Activated naive CD8-positive, alpha-beta T cell (primary cell): ENCODE data around the gene SRPX.

ENCODE experiments used
- H3K27ac Mint-ChIP-seq: one replicate; pipeline ENCODE4 v1.8.0; 2021; ENCODE audit warnings: mixed read lengths
- H3K27me3 Mint-ChIP-seq: one replicate; pipeline ENCODE4 v1.8.0; 2021; ENCODE audit warnings: mixed read lengths
- H3K36me3 Mint-ChIP-seq: one replicate; pipeline ENCODE4 v1.8.0; 2021; ENCODE audit warnings: mixed read lengths
- H3K4me1 Mint-ChIP-seq: one replicate; pipeline ENCODE4 v1.8.0; 2021; ENCODE audit warnings: low read depth, mixed read lengths
- H3K4me3 Mint-ChIP-seq: one replicate; pipeline ENCODE4 v1.8.0; 2021; ENCODE audit warnings: mild to moderate bottlenecking, mixed read lengths
- H3K9me3 Mint-ChIP-seq: one replicate; pipeline ENCODE4 v1.8.0; 2021; ENCODE audit warnings: low read depth, mixed read lengths

SRPX gene

DNA sequence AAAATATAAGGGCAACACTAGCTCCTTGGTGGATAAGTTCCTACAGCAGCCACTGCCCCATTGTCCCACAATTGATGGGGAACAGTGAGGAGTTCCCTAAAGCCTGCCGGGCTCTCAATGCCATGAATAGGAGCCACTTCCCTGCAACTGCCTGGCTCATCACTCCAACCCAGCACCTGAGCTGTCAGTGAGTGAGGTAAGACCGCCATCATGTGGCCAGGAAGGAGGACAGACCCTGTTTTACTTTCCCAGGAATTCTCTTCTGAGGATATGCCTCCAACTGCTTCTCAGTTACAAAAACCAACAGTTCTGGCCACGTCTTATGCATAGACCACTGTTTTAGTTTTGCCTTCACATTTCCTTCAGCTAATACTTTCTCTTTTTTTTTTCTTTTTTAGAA lies 45.5 kb downstream of the SRPX start:
- Mint-ChIP-seq H3K4me1 (no peaks in the 10 kb centered on the region), H3K9me3 (no peaks in the 10 kb centered on the region), H3K27ac (no peak overlapping the region), H3K36me3 (no peaks in the 10 kb centered on the region), H3K4me3 (no peak overlapping the region), H3K27me3 (peaks cover 4% of the 10 kb centered on the region)

DNA sequence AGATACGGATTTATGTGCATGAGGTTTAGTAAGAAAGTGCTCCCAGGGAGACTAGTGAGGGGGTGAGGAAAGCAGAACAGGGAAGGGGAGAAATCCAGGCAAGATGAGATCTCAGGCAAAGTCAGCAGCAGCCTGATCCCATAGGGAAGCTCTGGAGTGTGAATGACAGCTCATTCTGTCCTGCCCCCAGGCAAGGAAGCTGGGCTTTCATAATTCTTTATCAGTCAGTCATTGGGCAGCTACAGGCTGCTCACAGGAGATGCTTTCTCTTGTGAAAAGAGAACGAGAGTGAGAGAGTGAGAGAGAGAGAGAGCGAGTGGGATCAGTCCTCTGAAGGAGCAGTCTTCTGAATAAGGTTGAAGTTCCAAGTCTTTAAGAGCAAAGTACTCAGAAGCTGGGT lies 48.1 kb downstream of the SRPX start:
- Mint-ChIP-seq H3K4me3 (no peak overlapping the region), H3K27ac (no peak overlapping the region)

DNA sequence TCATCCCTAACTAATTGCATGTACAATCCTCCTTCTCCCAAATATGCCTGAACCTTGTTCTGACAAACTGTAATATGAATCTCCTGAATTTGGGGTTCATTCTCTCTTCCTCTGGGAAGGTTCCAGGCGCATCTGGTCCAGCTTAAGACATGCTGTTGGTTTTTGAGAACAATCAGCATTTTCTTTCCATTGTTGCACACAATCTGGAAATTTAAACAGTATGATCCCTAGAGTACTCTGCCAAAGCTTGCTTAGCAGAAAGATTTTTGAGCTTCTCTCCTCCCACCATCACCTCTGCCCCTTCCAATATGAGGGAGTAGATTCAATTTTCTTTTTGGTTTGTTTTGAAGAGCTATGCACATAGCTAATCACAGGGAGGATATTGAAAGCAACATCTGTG lies 50.1 kb downstream of the SRPX start:
- H3K4me3 Mint-ChIP-seq = no peak overlapping the region
- H3K9me3 Mint-ChIP-seq = no peaks in the 10 kb centered on the region
- H3K27me3 Mint-ChIP-seq = peaks cover 3% of the 10 kb centered on the region
- no peaks in the 10 kb centered on the region for H3K4me1 Mint-ChIP-seq
- H3K36me3 Mint-ChIP-seq = no peaks in the 10 kb centered on the region
- no peak overlapping the region for H3K27ac Mint-ChIP-seq

More for the DNA sequence above, 48.1 kb downstream of the SRPX start:
- Mint-ChIP-seq H3K27me3 (peaks cover 3% of the 10 kb centered on the region), H3K36me3 (no peaks in the 10 kb centered on the region), H3K9me3 (no peaks in the 10 kb centered on the region), H3K4me1 (no peaks in the 10 kb centered on the region)

DNA sequence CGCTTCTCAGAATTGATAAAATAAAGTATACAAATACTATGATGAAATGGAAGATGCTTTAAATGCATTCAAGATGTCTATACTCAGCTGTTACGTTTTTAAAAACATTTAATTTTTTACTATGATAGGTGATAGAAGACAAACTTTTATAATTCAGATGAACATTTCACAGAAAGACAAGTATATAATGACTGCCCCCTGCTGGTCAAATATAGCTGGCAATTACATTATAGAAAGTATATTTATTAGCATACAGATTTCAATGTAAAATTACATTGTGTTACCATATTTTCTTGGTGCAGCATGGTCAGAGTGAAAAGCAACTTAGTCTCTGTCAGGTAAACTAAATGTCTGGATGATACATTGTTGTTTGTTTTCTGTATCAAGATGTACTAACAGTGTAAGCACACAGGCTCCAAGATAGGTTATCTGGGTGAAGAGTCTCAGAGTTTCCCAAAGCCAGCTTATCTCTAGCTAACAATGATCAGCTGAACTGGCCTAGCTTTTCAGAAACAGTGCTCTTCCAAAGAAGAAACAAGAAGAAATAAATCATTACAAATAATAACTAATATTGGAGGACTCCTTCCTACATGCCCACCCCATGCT lies 54.1 kb downstream of the SRPX start:
- Mint-ChIP-seq H3K27me3 (no peaks in the 10 kb centered on the region), H3K9me3 (no peaks in the 10 kb centered on the region), H3K36me3 (no peaks in the 10 kb centered on the region), H3K27ac (no peak overlapping the region), H3K4me3 (no peak overlapping the region), H3K4me1 (no peaks in the 10 kb centered on the region)

DNA sequence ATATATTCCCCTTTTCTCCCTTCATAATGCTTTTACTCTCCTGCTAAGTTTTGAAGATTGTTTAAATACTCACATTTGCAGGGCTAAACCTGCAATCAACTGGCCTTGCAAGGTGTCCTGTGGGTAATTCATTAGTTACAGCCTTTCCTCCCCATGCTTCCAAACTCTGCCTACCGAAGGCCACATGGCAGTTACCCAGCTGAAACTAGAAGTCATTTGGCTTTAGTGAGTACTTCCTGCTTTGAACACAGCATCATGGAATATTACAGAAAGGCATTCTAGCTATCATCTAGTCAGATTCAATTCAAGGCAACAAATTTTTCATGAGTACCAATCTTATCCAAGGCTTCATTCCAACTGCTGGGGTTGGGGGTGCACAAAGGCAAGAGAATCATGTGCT lies 55.6 kb downstream of the SRPX start:
- Mint-ChIP-seq H3K9me3 (no peaks in the 10 kb centered on the region), H3K4me1 (no peaks in the 10 kb centered on the region), H3K36me3 (no peaks in the 10 kb centered on the region), H3K4me3 (no peak overlapping the region), H3K27ac (no peak overlapping the region), H3K27me3 (no peaks in the 10 kb centered on the region)

DNA sequence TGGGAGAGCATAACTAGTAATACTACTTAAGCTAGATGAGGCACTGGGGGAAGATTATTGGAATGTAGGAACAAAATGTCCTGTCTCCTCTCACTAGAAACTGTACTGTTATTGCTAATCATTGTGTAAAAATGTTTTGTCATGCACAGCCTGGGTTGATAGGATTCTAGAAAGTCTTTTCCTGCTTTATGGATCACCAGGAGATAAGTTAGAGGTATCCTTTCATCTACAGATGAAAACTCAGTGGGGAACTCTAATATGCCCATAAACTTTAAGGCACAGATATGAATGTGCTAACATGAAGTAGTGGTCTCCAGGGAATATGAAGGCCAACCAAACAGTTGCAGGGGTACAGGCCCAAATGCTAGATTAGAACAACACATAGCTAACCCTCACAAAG lies 57.5 kb downstream of the SRPX start:
- H3K9me3 Mint-ChIP-seq = no peaks in the 10 kb centered on the region
- H3K4me3 Mint-ChIP-seq = no peak overlapping the region
- no peak overlapping the region for H3K27ac Mint-ChIP-seq
- no peaks in the 10 kb centered on the region for H3K27me3 Mint-ChIP-seq
- no peaks in the 10 kb centered on the region for H3K36me3 Mint-ChIP-seq
- no peaks in the 10 kb centered on the region for H3K4me1 Mint-ChIP-seq

DNA sequence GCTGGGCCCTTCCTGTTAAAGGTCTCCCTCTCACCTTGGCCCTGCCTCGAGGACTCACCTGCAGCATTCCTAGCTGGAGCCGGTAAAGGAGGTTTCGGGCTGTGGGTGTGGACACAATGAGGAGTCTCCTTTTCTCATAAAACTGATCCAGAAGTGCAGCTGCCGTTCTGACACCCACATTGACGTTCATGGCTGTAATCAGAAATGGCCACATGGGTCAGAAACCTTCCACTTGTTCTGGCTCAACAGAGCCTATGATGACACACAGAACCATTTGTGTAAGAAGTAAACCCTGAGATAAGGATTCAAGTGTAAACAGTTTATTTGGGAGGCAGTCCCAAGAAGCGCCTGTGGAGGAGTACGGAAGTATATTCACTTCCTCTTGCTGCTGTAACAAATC lies 63.8 kb downstream of the SRPX start:
- Mint-ChIP-seq H3K27me3 (no peaks in the 10 kb centered on the region), H3K36me3 (no peaks in the 10 kb centered on the region), H3K9me3 (no peaks in the 10 kb centered on the region), H3K4me1 (no peaks in the 10 kb centered on the region), H3K4me3 (no peak overlapping the region), H3K27ac (no peak overlapping the region)

DNA sequence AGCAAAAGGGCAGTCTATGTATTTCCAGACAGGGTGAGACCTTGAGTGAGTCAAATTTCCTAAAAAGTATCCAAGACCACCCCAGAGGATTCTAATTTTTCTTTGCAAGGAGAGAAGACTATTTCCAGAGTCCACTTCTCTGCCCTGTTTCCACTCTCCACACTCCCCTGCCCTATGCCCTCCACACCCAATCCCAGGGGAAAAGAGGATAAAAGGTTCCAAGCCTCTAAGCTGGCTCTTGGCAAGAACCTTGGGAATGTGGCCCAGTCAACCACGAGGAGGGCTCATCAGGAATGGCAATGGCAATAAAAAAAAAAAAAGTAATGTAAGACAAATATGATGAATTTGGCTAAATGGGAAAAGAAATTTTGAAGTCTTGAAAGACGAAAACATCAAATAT lies 65.9 kb downstream of the SRPX start:
- Mint-ChIP-seq H3K27ac (no peak overlapping the region), H3K9me3 (no peaks in the 10 kb centered on the region)

DNA sequence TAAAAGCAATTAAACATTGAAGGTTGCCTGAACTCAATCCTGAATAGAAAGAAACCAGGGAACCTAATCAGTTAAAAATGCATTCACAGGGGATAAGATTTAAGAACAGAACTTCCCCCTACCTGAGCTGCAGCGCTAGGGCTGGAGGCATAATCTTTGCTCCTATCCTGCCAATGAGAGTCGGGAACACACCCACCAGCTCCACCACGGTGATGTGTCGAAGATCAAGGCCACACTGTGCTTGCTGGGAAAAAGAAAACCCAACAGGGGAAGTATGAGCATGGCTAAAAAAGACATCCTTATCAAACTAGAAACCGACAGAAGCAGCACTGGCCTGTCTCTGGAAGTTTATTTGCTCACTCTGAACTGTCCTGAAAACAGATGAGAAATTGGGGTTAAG lies 66.3 kb downstream of the SRPX start:
- no peak overlapping the region for H3K27ac Mint-ChIP-seq

More for the DNA sequence above, 65.9 kb downstream of the SRPX start:
- Mint-ChIP-seq H3K36me3 (no peaks in the 10 kb centered on the region), H3K4me3 (no peak overlapping the region), H3K4me1 (no peaks in the 10 kb centered on the region), H3K27me3 (no peaks in the 10 kb centered on the region)

DNA sequence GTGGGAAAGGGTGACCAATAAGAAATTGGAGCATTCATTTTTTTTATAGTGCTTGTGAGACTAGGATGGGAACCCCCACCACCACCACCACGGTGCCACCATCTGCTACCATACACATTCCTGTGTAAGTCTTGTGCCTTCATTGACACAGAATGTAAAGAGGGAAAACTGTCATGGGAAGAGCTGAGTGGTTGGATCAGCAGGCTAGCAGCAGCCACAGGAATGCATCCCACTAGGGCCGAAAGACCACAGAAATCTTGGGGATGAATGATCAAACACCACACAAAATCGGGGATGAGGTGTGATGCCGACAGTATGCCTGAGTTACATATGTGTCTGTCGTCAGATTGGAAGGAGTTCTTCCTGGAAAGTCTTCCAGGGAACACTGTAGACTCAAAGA lies 69.2 kb downstream of the SRPX start:
- Mint-ChIP-seq H3K9me3 (no peaks in the 10 kb centered on the region), H3K27ac (no peak overlapping the region), H3K36me3 (no peaks in the 10 kb centered on the region), H3K27me3 (no peaks in the 10 kb centered on the region), H3K4me3 (no peak overlapping the region), H3K4me1 (no peaks in the 10 kb centered on the region)

More for the DNA sequence above, 66.3 kb downstream of the SRPX start:
- H3K4me3 Mint-ChIP-seq = no peak overlapping the region
- H3K9me3 Mint-ChIP-seq = no peaks in the 10 kb centered on the region
- H3K4me1 Mint-ChIP-seq = no peaks in the 10 kb centered on the region
- H3K36me3 Mint-ChIP-seq = no peaks in the 10 kb centered on the region
- H3K27me3 Mint-ChIP-seq = no peaks in the 10 kb centered on the region

DNA sequence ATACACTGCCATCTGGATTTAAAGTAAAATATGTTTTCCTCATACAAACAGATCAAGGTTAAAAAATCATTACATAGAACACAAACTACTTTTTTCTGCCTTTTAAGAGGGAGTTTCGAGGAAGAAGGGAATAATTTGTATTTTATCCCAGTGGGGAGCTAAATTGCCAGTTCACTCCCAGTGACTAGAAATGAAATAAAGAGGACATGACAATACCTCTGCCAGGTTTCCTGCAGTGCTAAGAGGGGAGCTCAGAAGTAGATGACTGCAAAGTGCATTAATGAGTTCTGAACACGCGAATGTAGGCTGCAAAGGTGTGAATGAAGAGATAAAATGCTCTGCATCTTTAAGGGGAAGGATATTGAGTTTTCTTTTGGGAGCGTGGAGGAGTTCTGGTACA lies 69.7 kb downstream of the SRPX start:
- Mint-ChIP-seq H3K4me1 (no peaks in the 10 kb centered on the region), H3K36me3 (no peaks in the 10 kb centered on the region), H3K27ac (no peak overlapping the region), H3K27me3 (peaks cover under 1% of the 10 kb centered on the region), H3K4me3 (no peak overlapping the region), H3K9me3 (no peaks in the 10 kb centered on the region)

DNA sequence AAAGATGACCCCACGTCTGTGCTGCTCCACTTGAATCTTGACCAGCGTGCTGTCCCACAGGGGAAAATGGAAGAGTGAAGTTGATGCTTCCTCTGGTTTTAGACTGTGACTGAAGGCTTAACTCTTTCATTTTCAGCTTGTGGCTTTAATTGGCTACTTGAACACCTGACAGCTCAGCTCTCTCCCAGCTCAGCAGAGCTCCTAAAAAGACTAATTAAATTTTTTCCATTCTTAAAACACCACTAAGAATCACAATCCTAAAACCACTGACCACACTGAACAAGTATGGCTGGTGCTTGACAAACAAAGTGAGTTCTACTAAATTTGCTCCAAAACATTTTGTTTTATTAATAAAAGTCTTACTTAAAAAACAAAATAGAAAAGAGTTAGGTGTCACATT lies 71.7 kb downstream of the SRPX start:
- H3K27ac Mint-ChIP-seq = no peak overlapping the region
- no peak overlapping the region for H3K4me3 Mint-ChIP-seq
- peaks cover 4% of the 10 kb centered on the region for H3K27me3 Mint-ChIP-seq
- H3K4me1 Mint-ChIP-seq = no peaks in the 10 kb centered on the region
- H3K36me3 Mint-ChIP-seq = no peaks in the 10 kb centered on the region
- H3K9me3 Mint-ChIP-seq = no peaks in the 10 kb centered on the region

DNA sequence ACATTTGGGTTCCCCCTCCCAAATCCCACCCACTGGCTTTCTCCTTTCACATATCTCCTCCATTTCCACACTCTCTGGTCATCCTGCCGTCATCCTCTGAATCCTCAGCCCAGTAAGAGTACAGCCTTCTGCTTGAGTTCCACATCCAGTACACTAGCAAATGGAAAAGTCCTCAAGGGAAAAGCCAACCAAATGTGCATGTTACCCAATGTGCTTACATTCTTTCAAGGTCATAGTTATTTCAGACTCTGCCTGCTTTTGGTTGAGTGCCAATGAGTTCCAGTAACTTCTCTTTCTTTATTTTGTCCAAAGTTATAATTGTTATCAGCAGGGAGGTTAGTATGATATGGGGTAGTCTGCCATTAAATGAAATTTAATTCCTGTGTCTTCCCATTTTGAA lies 78.1 kb downstream of the SRPX start:
- Mint-ChIP-seq H3K27ac (no peak overlapping the region), H3K4me1 (no peaks in the 10 kb centered on the region), H3K36me3 (no peaks in the 10 kb centered on the region), H3K4me3 (no peak overlapping the region), H3K27me3 (peaks cover 4% of the 10 kb centered on the region), H3K9me3 (no peaks in the 10 kb centered on the region)

DNA sequence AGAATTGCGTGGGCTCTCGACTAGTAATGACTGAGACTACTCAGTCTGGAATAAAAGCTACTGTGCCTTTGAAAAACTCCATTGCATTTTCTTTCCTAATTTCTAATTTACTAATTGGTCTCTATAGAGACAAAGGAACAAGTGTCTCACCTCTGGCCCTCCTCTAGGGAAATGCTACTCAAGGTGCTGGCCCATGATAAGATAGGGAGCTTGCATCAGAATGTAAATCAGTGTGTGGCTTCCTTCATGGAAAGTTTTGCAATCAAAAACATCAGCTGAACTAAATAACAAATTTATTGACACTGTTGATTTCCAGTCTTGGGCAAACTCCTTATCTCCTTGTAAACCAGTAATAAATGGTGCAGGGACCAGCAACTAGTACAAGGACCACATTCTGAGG lies 81.8 kb downstream of the SRPX start:
- no peaks in the 10 kb centered on the region for H3K4me1 Mint-ChIP-seq
- no peaks in the 10 kb centered on the region for H3K9me3 Mint-ChIP-seq
- H3K27me3 Mint-ChIP-seq = no peaks in the 10 kb centered on the region
- H3K36me3 Mint-ChIP-seq = no peaks in the 10 kb centered on the region
- no peak overlapping the region for H3K27ac Mint-ChIP-seq
- H3K4me3 Mint-ChIP-seq = no peak overlapping the region

DNA sequence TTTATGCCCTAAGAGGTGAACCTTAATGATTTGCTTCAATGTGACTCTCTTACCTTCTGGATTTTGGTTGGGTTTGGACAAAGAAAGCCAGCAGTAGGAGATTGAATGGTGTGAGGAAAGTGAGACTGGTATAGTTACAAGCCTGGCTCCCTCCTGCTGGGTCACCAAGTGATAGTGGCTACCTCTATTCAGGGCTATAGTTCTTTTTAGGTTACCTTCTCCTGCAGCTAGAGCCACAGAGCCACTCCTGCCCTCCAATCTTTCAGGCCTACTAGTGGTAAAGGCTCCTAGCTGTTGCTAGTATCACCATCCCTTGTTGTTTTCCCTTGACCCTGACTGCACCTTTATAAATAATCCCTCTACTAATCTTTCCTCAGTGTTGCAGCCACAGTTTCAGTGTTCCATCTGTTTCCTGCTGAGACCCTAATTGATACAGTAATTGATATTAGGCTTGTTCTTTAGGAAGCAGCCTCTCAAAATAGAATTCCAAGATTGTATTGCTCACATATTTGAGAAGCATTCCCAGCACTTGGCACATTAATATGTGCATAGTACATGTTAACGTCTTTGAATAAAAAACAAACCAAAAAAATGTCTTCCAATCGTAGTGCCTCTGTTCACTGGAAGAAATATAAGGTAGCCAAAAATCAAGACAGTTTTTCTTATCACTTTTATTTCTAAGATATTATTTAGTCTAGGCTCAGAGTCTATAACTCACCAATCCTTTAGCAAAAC lies 82.3 kb downstream of the SRPX start:
- Mint-ChIP-seq H3K36me3 (no peaks in the 10 kb centered on the region), H3K4me1 (no peaks in the 10 kb centered on the region), H3K4me3 (no peak overlapping the region), H3K27ac (no peak overlapping the region), H3K9me3 (no peaks in the 10 kb centered on the region), H3K27me3 (no peaks in the 10 kb centered on the region)

DNA sequence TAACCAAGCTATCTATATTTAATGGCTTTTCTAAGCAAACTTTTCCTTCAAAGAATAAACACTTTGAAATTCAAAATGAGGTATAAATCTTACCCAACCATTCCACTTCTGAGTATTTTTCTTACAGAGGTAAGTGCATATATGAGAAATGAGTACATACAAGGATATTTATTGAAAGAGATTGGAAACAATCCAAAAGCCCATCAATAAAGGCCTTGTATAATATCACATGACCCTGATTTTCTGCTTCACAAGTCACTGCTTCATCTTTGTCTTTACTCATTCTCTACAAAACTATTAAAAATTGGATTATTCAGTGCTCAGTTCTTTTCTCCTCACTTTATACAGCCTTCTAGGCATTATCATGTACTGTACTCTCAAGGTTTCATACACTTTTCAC lies 91.3 kb downstream of the SRPX start:
- H3K27me3 Mint-ChIP-seq = no peaks in the 10 kb centered on the region
- H3K4me3 Mint-ChIP-seq = no peak overlapping the region
- no peaks in the 10 kb centered on the region for H3K9me3 Mint-ChIP-seq
- no peaks in the 10 kb centered on the region for H3K36me3 Mint-ChIP-seq
- no peaks in the 10 kb centered on the region for H3K4me1 Mint-ChIP-seq
- H3K27ac Mint-ChIP-seq = no peak overlapping the region
